D341Med (cell line): ENCODE measurements around the gene CRIP1.

ENCODE experiments used
- DNase-seq: peaks from one replicate; pipeline ENCODE4 v3.0.0; 2012; ENCODE audit warnings: low spot score

The CRIP1 gene

DNA sequence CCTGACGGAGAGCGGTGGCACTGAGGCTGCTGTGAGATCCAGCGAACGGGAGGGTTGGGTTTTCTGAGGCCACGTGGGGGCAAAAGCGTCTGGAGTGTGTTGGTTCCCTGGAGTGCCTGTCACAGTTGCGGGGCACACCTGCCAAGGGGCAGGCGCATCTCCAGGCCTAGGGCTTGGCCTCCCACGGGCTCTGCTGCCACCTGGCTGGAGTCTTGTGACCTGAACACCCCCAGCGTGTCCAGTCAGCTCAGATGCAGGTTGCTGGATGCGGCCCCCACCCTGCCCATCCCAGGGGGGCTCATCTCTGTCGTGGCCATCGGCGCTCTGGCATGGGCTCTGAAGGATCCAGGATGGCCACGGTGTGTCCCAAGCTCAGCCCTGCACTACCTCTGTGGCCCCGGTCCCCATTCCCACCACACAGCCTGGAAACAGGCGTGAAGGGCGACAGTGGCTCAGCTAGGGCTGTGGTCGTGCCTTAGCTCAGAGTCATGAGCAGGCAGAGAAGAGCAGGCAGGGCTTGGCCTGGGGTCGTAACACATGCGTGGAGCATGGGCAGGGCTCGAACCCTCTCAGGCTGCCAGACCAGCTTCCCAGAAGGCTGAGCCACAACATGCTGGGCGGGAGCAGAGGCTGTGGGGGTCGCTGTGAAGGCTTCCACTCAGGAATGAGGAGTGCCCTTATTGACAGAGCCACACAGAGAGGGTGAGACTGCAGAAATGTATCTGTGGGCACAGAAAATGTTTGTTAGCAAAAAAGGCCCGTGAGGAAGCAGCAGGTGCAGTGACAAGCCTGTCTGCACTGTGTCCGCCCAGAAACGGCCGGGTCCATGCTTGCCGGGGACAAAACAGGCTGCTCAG is 35.6 kb upstream of the CRIP1 start:
- no peak for DNase-seq

DNA sequence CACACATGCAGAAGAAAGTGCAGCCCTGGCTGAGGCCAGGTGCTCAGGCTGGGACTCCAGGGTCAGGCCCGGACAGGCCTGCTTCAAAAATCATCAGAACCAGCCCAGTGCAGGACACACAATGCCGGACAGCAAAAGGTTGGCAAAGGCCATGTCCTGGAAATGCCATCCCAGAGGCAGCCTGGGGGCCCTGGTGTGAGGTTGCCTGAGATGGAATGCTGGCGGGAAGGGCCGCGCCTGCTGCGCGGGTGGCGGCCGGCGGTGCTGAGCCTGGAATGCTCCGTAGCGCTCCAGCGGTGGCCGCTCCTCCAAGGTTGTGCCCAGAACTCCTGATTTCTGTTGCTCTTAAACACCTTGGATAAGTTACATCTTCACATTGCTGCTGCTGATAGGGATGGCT is 33.7 kb upstream of the CRIP1 start:
- DNase-seq = no peak

DNA sequence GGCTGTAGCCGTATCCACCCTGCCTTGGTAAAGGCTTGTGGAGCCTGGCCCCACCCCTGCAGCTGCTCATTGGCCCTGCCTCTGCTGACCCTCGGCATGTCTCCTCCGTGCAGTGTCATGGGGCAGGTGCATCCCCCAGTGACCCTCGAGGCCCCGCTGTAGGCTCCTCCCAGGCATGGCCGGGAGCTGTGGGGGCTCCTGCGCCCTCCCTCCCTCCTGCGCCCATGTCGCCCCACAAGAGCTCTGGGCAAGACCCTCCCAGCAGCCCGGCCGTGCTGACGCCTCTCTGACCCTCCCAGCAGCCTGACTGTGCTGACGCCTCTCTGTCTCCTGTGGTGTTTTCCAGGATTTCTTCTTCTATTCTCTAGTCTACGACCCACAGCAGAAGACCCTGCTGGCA is 32.8 kb upstream of the CRIP1 start:
- DNase-seq = no peak

DNA sequence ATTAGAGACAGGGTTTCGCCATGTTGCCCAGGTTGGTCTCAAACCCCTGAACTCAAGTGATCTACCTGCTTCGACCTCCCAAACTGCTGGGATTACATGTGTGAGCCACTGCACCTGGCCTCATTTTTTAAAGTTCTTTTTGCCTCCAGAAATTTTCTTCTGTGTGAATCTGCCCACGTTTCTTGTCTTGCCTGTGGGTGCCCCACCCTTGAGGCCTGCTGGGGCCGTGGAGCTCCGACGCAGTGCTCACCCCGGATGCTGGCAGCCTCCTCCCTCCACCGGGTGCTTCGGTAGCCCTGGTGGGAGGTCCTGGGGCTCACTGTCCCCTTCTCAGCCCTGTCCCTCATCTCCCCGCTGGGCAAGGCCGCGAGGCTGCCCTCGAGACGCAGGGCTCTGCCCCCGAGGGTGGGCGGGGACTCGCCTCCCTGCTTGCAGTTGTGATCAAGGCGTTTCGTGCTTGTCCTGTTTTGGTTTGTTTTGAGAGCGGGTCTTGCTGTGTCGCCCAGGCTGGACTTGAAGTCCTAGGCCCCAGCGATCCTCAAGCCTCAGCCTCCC is 31.5 kb upstream of the CRIP1 start:
- no peak for DNase-seq

DNA sequence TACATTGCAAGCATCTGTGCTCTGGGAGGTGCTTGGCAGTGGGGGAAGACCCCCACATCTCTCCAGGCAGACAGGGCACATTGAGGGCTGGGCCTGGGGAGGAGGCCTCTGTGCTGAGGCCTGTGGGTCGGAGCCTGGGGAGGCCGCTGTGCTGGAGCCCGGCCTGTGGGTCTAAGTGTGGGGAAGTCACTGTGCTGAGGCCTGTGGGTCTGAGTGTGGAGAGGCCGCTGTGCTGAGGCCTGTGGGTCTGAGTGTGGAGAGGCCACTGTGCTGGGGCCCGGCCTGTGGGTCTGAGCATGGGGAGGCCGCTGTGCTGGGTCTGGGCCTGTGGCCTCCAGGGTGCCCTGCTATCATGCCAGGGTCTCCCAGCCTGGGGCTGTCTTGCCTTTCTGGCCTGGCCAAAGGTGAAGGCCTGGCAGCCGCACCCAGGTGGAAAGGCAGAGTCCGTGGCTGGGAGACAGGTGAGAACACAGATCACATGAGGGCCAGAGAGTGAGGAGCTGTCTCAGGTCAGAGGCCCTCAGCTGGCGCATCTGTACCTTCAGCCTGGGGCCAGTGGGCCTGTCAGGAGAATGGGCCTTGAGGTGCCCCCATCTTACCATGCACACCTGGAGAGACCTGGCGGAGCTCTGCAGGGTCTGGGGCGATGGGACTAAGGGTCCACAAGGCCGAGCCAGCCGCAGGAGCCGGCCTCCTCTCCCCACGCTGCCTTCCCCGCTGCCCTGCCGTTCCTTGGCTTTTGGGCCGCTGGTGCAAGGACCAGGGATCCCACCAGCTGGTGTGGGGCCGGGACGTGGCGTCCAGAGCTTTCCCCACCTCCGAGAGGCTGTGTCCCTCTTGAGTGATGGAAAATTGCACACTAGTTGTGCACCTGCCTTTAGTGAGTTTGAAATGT is 30.7 kb upstream of the CRIP1 start:
- no peak for DNase-seq

DNA sequence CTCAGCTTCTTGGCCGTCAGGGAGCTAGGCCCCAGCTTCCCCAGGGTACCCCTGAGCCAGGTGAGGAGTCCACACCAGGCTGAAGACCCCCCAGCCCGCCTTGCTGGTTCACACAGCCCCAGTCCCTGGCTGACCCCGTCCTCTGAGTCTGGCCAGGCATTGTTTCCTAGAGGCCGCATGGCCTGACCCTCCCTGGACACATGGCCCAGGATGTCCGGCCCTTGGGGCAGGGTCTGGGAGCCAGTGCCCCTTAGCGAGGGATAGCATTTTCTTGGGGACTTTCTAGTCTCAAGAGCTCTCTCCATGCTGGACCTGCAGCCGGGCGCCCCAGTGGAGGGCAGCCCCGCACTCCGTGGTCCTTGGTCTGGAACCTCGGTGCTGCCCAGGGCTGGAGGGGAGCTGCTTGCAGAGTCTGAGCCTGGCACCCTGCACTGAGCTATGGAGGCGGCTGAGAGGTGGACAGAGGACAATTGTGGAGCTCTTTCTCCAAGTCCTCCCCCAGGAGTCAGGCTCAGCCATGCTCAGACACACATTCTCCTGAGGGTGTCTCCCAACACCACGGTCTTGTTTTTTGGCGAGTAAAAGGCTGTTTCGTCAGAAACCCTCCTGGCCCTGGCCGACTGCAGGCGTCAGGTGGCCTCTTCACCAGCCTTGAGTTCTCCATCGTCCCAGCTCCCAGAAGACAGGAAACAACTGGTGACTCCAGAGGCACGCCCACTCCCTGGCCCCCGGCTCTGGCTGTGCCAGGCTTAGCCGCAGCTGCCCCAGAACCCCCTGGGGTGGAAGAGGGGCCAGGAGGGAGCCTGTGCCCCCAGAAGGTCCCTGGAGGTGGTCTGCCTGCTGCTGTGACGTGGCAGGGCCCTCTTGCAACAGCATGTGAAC is 29.7 kb upstream of the CRIP1 start:
- no peak for DNase-seq

DNA sequence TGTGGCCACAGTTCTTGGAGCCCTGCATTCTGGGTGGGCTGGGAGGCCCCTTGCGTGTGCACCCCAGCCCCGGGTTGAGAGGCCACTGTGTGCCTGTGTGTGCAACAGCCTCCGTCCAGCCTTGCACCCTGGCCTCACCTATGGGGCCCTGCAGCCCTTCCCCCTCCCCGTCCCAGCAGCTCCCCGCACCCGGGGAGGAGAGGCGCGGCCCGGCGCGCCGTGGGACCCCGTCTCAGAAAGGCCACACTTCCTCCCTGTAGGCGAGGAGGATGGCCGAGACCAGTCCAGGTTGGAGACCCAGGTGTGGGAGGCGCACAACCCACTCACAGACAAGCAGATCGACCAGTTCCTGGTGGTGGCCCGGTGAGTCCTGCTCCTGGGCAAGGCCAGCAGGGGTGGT is 28.7 kb upstream of the CRIP1 start:
- DNase-seq = no peak

DNA sequence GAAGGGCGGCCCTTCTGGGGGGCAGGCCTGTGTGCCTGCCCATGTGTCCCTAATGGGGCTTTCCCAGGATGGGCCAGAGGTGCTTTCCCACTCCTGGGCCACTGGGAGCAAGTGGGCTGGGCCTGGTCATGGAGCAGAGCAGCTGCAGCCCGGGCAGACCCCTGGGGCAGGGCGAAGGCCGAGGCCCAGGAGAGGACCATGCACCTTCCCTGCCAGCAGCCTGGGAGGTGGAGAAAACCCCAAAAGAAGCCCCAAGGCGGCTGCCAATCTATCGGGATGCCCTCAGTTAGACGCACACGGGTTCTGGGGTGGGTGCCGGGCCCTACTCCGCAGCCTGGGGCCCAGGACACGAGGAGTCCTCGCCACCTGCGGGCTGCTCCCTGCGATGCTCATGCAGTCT is 28.1 kb upstream of the CRIP1 start:
- no peak for DNase-seq

DNA sequence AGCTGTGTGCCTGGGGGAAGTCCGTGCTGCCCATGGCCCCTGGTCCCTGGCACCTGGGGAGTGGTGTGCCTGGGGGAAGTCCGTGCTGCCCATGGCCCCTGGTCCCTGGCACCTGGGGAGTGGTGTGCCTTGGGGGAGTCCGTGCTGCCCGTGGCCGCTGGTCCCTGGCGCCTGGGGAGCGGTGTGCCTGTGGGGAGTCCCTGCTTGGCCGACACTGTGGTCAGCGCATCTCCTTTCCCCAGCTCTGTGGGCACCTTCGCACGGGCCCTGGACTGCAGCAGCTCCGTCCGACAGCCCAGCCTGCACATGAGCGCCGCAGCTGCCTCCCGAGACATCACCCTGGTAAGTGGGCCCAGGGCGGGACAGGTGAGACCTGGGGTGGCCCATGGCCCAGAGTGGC is 26.6 kb upstream of the CRIP1 start:
- DNase-seq = no peak

DNA sequence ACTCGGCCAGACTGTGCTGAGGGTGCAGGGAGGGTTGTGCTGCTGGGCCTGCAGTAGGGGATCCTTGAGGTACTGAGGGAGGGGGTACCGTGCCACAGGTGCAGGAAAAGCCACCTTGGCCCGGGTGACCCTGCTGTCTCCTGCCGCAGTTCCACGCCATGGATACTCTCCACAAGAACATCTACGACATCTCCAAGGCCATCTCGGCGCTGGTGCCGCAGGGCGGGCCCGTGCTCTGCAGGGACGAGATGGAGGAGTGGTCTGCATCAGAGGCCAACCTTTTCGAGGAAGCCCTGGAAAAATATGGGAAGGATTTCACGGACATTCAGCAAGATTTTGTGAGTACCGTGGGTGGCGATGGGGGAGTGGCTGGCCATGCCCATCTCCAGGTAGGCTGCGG is 26.1 kb upstream of the CRIP1 start:
- DNase-seq = no peak

DNA sequence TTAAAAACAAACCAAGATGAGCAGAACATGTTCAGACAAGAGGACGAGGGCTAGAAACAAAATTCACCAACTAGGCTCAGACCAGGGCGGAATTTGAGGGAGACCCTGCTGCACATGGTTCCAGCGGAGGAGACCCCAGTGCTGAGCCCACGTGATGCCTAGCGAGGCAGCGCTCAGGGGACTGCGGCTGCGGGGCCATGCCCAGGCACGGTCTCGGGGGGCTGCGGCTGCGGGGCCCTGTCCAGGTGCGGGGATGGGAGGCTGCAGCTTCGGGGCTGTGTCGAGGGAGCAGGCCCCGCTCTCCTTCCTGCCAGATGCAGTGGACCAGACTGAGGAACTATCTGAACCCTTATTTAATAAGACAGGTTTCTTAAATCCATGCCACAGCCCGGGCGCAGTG is 24.8 kb upstream of the CRIP1 start:
- no peak for DNase-seq

DNA sequence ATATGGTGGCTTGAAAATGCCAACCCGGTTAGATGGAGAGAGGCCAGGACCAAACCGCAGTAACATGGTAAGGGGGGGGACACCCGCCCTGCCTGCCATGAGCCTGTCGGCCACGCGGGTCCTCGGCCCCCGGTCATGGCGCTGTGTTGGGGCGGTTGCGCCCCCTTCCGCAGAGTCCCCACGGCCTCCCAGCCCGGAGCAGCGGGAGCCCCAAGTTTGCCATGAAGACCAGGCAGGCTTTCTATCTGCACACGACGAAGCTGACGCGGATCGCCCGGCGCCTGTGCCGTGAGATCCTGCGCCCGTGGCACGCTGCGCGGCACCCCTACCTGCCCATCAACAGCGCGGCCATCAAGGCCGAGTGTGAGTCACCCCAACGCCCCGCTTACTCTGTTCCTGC is 22.2 kb upstream of the CRIP1 start:
- DNase-seq = no peak

DNA sequence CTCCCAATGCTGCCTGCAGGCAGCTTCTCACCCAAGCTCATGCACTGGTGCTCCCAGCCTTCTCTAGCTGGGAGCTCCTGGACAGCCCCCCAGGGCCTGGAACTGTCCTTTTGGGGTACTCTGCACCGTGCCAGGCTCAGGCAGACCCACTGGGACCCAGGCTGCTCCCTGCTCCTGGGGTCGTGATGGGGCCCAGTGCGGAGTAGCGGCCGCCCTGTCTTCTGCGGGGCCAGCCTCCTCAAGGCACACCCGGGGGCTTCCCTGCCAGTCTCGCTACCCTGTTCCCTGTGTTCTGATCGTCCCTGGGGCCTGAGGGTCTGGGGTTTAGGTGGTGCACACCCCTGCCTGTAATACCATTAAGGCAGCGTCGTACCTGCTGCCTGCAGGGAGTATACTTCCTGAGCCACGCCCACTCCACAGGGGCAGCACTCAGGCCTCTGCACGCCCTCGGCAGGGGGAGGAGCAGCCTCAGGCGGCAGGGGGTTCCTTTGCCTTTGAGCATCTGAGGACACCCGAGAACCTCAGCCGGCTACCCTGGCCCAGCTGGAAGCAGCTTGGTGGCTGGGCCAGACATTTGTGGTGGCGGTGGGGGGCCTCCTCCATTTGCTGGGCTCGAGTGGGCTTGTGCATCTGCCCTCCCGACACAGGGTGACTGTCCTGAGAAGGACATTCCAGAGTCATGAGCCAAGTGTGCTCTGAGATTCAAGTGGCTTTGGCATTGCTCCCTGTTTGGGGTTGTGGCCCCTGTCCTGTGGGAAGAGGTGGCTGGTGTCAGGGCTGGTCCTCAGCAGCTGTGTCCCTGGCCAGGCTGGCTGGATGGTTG is 21.3 kb upstream of the CRIP1 start:
- DNase-seq = no peak

DNA sequence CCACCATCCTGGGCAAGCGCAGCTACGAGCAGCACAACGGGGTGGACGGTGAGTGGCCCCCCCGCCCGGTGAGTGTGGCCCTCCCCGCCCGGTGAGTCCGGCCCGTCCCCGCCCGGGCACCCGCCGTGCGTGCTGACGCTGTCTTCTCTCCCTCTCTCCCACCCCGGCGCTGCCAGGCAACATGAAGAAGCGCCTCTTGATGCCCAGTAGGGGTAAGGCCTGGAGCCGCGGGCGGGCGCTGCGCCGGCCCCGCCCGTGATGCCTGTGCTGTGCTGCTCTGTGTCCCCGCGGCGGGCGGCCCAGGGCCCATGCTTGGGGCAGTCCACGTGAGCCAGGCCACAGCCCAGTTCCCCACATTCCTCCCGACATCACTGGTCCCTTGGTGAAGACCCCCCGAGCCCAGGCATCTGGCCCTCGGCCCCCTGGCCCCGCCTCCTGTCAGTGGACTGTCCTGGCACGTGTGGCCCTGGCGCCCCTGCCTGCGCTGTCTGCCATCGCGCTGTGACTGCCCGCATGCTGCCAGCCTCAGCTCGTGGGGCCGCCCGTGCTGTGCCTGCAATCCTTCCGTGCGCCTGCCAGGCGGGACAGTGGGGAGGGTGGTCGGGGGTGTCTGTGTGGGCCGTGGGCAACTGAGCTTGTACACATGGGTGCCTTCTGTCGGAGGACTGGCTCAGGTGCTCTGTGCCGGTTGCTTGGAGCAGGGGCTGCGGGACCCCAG is 20.0 kb upstream of the CRIP1 start:
- DNase-seq = no peak

DNA sequence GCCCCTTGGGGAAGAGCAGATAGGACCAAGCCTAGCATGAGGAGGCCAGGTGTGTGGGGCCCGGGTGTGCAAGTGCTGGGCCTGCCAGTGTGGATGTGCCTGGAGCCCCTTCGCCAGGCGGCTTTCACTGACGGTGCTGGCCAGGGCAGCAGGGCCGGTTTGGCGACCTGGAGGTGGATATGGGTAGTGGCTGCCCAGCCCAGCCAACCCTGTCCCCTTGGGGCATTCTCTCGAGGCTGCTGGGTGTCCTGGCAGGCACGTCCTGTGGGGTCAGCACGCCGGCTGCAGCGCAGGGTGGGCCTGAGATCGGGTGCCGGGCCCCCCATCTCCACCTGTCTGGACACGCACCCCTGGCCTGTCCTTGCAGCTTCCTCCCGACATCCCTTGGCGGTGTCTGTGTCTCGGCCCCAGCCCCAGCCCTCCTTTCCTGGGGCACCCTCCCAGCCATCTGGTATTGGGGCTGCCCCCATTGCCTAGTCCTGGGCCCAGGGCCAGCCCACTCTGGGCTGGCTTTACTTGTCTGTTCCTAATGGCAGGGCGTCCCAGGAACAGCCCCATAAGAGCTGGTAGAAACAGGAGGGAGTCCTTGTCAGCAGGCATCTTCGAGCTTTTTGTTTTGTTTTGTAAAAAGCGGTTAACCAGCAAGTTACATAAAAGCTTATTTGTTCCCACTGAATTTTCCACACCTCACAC is 19.3 kb upstream of the CRIP1 start:
- no peak for DNase-seq

DNA sequence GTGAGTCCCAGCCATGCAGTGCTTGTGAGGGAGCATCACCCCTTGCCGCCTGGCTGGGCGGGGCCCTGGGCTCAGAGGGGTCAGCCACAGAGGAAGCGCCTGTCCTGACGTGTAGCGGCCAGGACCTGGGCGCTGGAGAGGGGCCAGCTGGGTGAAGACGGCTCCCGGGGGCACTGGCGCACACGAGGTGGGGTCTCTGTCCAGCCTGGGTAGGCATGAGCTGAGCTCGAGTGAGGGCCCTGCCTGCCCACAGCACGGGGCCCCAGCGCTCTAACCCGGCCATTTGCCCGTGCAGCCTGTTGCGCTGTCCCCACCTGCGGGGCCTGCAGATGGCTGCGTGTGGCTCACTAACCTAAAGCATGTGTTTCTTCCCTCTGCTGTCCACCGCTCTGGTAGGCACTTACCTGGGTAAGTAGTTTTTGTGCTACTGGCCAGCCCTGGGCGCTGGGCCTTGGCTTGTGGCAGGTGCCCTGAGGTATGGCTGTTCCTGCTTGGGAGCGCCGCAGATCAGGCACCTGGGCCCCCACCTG is 18.7 kb upstream of the CRIP1 start:
- DNase-seq = no peak

DNA sequence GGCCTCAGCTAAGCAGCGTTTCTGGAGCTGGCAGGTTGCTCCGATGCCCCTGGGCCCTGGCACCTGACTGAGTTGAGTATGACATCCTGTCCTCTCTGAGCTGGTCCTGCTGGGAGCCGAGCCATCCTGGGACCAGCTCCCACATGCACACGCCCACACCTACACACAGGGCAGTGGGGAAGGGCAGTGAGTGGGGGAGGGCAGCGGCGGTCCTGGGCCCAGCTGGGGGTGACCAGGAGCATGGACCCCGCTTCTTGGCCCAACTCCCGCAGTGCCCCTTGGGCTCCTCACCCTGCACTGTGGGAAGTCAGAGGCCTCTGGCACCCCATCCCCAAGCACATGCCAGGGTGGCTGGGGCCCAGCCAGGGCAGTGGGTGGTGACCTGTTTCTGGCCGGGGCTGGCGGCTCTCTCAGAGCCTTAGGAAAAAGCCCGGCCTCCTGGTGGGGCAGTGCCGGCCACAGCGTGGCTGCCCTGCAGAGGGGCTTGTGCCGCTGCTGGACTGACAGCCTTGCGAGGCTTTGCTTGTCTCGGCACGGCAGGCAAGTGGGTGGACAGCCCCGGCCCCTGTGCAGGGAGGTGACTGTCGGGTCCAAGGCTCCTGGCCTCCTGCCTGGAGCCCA is 18.0 kb upstream of the CRIP1 start:
- no peak for DNase-seq

DNA sequence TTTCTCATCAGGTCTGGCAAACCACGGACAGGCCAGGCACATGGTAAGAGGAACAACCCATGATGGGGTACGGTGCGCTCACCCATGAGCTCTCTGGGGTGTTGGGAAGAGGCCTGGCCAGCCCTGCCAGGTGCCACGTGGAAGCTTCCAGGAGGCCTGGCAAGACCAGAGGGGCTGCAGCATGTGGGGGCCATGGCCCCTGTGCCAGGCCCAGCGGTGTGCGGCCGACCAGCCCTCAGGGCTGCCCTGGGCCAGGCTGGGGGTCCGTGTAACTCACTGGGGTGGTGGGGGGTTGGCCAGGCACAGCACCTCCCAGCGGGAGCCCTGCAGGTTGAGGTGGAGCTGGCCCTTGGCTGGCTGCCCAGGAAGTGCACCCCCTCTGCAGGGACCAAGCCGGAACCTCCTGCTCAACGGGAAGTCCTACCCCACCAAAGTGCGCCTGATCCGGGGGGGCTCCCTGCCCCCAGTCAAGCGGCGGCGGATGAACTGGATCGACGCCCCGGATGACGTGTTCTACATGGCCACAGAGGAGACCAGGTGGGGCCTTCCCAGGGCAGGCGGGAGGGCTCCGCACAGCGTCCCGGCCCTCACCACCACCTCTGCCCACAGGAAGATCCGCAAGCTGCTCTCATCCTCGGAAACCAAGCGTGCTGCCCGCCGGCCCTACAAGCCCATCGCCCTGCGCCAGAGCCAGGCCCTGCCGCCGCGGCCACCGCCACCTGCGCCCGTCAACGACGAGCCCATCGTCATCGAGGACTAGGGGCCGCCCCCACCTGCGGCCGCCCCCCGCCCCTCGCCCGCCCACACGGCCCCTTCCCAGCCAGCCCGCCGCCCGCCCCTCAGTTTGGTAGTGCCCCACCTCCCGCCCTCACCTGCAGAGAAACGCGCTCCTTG is 17.0 kb upstream of the CRIP1 start:
- no peak for DNase-seq
